GM19193 (cell line): ENCODE measurements around the gene CFAP410.

Experiments used
- POLR2A ChIP-seq: IDR thresholded peaks from 4 replicates; pipeline ENCODE4 v1.6.1; 2011; ENCODE audit not compliant: insufficient read depth, insufficient read length; ENCODE audit errors: extremely low read depth

The CFAP410 gene

DNA sequence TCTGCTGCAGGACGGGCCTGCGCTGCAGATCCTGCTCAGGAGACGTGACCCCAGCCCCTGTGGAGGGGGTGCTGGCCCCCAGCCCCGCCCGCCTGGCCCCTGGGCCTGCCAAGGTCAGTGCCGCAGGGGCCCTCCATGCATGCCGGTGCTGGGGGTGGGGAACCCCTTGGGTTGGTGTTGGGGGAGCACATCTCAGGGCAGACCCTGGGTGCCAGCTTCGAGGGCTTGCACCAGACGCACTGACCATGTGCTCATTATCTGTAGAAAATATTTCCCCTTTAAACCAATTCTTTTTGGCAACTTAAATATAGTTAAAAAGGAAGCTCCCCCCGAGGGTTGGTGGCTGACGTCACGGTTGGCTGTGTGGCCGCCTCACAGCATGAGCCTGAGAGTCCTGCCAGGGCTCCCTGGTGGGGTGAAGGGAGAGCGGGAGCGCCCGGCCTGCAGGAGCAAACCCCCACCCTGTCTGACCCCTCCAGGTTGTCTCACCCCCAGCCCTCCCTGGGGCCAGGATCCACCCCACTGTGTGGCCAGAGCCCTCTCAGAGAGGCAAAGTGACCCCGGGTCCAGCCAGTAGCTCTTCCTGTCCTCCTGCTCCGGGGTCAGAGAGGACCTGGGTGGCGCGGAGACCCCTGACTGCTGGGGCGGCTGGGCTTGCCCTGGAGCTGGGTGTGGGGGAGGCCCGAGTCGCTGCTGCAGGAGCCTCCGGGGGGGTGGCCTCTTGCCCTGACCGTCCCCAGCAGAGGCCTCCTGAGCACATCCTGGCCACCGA, 44.6 kb downstream of the CFAP410 start:
- TF ChIP-seq POLR2A: no peak

DNA sequence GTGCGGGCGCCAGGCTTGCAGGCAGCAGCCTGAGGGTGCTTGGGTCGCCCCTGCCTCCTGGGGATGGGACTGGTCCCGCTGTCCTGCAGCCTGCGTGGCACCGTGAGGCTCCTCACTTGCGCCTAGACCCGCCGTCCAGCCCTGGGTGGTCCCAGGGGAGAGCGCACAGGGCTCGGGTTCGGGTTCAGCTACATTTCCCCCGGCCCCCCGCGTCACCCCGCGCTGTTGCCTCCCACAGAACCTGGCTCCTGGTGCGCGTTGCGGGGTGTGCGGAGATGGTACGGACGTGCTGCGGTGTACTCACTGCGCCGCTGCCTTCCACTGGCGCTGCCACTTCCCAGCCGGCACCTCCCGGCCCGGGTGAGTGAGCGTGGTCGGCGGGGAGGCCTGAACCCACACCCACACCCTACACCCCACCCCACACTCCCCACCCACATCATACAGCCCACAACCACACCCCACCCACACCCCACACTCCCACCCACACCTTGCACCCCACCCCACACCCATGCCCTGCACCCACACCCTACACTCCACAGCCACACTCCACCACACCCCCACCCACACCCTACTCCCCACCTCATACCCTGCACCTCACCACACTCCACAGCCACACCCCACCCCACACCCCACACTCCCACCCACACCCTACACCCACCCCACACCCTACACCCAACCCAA, 45.5 kb downstream of the CFAP410 start:
- TF ChIP-seq POLR2A: no peak

DNA sequence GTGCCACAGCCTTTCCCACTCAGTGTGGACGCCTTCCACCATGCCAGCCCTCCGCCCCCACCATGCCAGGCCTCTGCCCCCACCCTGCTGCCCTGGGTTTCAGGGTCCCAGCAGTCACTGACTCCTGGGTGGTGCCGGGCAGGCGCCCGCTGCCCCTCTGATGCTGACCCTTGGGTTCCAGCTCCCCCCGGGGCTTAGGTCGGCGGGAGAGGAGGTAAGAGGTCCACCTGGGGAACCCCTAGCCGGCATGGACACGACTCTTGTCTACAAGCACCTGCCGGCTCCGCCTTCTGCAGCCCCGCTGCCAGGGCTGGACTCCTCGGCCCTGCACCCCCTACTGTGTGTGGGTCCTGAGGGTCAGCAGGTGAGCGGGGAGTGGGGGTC, 46.4 kb downstream of the CFAP410 start:
- no peak for TF ChIP-seq POLR2A

DNA sequence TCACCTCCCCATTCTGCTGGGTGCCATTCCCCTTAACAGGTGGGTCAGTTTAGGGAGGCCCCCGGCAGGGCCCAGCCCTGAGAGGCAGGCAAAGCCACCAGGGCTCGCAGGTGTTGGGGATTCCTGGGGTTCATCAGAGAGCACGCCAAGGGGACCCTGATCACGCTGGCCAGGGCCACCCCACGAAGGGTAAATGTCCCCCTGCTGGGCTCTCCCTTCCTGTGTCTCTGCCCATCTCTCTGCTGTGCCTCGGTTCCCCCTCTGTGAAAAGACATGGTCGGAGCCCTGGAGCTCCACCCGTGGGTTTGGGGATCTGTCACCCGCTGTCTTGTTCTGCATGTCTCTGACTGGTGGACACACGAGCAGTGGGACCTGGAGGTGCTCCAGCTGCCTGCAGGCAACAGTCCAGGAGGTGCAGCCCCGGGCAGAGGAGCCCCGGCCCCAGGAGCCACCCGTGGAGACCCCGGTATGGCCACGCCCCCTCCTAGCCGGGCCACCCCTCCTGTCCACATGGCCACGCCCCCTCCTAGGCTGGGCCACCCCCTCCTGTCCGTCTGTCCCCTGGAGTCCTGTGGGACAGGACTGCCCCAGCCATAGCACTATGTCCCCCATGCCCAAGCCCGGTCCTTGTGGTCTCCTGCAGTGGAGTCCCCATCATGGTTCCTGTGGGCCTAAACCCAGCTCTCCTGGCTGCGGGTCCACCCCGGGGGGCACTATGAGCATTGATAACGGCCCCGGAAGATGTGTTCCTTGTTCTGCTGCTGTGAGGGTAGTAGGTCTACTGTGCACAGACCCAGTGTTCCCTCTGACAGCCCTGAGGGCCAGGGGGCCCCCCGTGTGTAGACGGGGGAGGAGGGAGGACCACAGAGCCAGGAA, 47.0 kb downstream of the CFAP410 start:
- TF ChIP-seq POLR2A: no peak

DNA sequence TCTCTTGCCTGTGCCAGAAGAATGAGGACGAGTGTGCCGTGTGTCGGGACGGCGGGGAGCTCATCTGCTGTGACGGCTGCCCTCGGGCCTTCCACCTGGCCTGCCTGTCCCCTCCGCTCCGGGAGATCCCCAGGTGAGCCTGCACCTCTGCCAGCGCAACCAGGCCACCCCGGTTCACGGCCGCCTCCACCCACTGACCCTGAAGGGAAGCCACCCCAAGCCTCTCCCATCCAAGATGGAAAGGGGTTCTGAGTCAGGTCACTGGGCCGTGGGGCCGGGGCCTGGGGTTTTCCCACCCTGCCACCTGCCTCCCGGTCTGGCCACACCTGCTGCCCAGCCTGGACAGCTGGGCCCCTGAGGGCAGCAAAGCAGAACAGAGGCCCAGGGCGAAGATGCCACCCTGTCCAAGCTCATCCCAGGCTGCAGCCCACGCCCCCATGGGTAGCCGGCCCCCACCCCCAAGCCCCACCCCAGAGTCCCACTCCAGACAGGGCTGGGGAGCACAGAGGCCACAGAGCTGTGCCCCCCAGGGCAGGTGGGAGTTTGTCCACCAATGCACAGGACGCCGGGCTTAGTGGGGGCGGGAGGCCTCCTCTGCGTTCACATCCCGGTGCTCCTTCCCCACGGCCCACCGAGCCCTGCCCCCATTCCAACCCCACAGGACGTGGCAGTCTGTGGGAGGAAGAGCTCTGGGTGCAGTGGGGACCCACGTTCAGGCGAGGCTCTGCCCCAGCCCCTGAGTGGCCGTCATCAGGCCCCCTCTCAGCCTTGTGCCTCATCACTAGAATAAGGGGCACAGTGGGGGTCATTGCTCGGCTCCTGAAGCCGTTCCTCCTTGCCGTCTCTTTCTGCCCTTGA, 47.9 kb downstream of the CFAP410 start:
- TF ChIP-seq POLR2A: no peak

DNA sequence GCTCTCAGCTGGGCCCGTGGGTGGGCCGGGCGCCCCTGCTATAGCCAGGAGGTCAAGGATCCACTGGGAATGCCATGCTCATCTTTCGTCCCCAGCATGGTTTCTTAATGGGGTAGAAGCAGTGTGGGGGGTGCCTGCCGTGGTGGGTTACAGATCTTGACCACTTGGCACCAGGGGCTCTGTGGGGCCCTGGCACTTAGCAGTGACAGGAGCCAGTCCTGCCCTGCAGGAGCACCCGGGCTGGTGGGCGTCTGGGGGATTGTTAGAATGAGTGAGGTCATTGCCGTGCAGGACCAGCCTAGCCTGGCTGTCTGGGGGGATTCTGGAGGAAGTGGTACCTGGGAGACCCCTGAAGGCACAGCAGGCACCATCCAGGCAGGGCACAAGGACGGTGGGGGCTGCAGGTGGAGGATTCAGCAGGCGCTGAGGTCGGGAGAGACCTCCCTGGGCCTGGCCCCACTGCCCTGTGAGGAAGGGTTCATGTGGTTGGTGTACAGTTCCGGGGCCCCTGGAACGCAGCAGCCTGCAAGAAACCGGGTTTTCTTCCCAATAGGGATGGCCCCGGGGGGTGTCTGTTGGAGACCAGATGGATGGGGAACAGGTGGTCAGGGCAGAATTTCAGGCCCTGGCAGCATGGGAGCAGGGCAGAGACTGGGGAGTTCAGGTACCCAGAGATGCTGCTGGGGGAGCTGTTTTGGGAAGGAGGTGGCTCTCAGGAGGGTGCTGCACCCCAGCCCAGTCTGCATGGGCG, 48.7 kb downstream of the CFAP410 start:
- TF ChIP-seq POLR2A: no peak

DNA sequence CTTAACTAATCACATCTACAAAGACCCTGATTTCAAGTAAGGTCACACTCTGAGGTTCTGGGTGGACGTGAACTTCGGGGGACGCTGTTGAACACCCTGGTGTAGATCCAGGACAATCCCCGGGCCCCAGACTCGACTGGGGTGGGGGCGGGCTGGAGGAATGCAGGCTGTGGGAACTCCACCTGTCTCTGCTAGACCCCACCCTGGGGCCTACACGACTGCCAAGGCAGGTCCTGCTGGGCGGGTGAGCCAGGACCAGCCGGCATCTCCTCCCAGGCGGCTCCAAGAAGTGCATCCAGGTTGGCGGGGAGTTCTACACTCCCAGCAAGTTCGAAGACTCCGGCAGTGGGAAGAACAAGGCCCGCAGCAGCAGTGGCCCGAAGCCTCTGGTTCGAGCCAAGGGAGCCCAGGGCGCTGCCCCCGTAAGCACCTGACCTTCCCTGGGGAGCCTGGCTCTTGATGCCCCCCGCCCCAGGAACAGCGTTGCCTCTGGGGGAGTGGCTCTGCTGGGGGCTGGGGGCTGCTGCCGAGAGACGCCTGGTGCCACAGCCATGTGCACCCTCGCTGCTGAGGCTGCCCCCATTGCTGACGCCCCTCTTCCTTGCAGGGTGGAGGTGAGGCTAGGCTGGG, 49.7 kb downstream of the CFAP410 start:
- no peak for TF ChIP-seq POLR2A

DNA sequence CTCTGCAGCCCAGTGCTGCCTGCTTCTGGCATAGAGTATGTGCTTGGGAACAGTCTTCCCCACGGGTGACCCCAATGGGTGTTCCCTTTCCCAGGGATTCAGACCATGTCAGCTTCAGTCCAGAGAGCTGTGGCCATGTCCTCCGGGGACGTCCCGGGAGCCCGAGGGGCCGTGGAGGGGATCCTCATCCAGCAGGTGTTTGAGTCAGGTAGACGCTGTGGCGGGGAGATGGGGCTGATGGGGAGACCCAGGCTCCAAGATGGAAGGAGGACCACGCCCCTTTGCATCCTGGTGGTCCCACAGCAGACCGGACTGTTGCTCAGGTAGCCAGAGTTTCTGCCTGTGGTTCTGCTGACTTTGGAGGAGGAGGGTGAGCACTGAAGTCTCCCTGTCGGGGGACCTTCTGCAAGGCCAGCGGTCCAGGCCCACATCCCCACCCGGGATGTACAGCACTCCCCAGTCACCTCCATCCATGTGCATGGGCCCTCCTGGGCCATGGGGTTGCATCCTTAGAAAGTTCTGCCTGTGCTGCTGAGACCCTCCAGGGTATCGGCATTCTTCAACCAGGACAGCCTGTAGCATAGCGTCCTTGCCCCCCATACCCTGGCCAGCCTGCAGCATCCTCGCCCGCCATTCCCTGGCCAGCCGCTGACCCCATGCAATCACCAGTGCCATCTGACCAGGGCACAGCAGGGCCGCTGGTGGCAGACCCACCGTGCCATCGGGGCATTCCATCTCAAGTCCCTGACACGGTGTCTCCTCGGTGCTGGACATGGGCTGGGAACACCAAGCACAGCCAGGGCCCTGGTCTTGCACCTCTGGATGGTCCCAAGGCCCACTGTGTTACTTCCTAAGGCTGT, 50.7 kb downstream of the CFAP410 start:
- TF ChIP-seq POLR2A: no peak

DNA sequence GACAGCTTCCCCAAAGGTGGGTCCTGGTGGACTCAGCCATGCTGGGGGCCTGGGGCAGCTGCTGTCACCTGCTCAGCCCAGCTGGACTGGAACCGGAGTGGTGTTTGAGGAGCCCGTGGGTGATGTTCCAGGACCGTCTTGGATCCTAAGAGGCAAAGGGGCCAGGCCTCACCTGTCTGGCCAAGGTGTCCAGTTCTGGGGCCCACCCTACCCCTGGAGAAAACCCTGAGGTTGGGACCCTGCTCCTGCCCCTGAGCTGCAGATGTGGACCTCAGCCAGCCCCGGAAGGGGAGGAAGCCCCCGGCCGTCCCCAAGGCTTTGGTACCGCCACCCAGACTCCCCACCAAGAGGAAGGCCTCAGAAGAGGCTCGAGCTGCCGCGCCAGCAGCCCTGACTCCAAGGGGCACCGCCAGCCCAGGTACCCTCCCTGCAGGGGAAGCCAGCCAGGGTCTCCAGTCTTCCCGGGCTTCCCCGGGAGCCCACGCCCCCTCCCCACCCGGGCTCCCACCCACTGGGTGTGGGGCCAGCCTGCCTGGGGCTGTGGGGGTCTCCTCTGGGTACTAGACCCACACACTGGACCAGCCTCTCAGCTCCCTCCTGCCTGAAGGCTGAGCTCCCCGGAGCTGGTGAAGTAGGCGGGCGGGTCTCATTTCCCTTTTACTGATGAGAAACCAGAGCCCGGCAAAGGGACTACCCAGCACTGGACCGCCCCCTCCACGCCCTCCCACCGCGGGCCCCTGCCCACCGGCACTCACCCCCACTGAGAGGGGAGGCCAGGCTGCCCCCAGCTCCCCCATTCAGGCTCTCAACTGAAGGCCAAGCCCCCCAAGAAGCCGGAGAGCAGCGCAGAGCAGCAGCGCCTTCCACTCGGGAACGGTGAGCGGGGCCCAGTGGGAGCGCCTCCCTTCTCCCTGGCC, 52.2 kb downstream of the CFAP410 start:
- TF ChIP-seq POLR2A: no peak

DNA sequence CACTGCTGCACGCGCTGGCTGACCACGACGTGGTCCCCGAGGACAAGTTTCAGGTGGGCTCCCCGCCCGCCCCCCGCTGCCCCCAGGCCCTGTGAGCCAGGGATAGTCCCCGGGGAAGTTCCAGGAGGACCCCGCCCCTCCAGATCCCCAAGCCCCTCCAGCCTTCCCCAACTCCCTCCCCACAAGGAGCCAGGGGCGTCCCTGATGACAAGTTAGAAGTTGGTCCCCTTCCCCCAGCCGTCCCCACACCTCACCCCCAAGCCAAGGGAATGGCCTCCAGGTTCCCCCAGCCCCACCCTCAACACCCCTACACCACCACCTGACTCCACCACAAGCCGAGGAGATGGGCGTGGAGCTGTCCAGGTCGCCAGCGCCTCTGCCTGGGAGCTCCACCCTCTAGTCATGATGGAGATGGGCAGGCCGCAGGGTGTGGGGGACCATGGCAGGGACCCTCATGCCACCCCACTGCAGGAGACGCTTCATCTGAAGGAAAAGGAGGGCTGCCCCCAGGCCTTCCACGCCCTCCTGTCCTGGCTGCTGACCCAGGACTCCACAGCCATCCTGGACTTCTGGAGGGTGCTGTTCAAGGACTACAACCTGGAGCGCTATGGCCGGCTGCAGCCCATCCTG, 53.0 kb downstream of the CFAP410 start:
- no peak for TF ChIP-seq POLR2A
